Activated CD4-positive, alpha-beta T cell treated with anti-CD3 and anti-CD28 coated beads, Interleukin-2, amount 50 U/mL, for 4 hours (primary cell): Measurements from ENCODE around the gene CCDC40.

ENCODE experiments used
- DNase-seq, 2 experiments: peaks; one replicate each; pipeline ENCODE4 v3.0.0-alpha.2; 2020

The CCDC40 gene

DNA sequence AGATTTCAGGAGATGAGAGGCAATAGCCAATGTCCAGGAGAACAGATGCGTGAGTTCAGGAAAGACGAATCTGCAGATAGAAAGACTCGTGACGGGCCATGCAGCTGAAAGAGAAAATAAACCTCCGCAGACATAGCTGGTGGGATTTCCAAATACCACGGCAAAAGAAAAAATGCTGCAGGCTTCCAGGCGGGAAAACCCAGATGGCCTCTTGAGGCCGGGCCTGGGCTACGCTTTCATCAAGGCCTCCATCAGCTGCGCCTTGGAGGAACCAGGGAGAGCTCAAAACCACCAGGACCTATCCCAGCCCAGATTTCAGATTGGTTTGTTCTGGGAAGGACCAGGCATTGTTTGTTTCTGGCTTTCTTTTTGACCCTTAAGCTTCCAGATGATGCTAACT, 16.7 kb downstream of the CCDC40 start:
- no peak for DNase-seq

DNA sequence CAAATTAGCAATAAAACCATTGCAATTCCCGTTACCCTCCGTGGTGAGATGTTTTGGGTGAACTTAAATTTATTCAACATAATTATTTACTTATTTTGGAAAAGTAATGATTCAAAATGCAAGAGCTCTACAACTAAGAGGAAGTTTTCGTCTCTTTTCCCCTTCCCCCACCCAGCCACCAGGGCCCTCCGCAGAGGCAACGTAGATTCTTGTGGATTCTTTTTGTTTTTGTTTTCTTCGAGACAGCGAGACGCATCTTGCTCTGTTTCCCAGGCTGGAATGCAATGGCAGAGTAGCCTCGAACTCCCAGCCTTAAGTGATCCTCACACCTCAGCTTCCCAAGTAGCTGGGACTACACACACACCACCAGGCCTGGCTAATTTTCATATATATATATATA, 19.2 kb downstream of the CCDC40 start:
- no peak for DNase-seq

DNA sequence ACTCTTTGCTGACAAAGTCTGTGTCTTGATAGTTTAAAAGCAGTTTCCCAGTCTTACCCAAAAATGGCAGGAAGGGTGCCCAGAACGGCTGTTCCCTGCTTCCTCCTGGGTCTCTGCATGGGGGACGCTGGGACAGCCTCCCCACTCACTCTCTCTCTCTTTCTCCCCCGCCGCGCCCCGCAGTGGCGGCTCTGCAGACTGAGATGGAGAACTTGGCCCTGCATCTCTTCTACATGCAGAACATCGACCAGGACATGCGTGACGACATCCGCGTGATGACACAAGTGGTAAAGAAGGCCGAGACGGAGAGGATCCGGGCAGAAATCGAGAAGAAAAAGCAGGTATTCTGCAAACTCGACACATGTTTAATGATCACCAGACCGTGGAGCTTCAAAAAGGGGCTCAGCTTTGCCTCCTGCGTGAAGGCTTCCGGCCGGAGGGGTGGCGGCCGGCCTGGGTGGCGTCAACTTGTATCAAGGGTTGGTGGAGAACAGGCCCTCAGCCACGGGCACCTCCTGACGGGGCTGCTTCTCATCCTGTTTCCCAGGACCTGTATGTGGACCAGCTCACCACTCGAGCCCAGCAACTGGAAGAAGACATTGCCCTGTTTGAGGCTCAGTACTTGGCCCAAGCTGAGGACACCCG, 22.0 kb downstream of the CCDC40 start:
- no peak for DNase-seq

DNA sequence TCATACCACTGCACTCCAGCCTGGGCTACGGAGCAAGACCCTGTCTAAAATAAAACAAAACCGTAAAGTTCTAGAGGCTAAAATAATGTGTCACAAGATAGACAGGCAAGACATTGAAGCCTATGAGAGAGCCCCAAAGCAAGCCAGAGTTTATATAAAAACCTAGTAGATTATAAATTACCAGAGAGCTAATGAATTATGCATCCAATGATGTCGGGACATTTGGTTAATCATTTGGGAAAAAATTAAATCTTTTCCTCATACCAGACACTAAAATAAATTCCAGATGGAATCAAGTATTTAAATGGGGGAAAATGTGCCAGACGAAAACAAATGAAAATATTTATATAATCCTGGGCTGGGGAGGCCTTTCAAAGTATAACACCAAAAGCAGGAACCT, 24.2 kb downstream of the CCDC40 start:
- no peak for DNase-seq

DNA sequence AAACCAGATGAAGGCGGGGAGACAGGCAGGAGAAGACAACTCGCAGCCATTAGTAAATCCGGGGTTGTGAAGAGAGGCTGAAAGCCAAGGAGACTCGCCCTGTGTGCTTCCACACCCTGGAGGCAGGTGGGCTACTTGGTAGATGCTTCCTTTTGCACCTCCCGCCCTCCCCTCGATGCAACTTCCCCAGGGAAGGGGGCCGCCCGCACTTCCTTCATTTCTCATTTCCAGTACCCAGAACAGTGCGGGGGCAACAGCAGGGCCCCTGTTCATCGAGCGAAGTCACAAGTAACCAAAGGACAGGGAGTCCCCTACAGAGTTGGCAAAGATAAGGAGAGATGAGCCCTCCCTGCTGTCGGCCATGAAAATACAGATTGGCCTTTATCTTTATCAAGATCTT, 25.0 kb downstream of the CCDC40 start:
- DNase-seq: no peak

DNA sequence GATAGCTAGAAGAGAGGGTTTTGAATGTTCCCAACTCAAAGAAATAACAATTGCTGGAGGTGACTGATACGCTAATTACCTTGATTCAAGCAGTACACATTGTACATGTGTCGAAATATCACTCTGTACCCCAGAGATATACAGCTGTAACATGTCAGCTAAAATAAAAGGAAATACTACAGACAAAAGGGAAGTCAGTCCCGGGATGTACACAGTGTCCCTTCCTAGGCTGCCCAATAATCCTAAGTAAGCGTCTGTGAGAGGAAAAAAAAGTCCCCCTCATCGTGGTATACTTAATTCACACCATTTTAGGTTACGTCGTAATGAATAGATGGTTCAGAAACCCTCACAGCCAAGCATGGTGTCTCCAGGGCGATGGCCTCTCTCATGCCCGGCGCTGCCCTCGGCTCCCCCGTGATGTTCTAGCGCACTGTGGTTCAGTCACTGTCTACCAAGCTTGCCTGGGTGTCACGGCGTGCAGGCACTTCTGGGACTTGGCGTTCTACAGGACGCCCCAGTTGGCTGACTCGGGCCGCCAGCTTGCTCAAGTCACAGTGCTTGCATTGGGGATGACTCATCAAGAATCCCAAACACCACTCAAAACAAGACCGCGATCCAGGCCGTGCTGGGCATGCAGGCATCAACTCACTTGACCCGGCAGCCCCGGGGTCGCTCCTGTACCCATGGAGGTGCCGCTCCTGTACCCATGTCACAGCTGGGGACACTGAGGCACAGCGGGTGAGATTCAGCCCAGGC, 27.6 kb downstream of the CCDC40 start:
- no peak for DNase-seq

DNA sequence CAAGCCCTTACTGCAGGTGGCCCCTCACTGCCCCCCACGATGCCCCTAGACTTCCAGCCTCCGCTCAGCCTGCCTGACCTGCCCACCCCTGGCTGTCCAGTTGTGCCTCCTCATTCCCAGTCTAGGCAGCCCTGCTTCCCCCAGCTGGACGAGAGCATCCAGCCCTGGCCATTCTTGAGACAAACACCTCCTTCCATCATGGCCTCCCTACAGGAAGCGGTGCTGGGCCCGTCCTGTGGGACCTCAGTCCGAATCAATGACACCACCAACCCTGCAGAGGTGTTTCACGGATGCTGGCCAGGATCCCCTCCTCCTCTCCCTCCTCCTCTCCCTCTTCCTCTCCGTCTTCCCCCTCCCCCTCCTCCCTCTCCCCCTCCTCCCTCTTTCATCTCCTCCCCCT, 28.3 kb downstream of the CCDC40 start:
- DNase-seq: no peak

DNA sequence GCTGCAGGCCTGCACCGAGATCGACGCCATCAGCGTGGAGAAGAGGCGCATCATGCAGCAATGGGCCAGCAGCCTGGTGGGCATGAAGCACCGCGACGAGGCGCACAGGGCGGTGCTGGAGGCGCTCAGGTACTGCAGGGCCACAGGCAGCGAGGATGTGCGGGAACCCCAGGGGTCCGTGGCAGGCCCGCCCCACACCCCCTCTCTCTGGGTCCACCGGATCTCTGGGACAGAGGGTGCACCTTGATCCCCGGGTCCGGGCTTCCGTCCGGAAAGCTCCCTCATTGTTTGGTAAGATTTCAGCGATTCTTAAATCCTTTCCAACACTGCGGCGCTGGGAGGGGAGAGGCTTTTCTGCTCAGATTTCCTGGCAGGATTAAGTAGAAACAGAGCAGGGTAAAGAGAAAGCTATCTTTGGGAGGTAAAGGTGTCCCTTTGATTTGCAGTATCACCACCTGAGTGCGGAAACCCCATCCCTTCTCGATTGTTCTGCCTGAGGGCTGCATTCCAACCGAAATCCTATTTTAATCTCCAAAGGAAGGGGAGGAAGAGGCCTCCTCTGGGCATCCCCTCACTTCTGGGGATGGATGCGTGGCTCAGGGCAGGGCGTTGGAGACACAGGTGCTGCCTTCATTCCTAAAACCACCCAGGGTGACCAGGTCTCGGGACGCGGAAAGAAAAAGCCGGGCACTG, 29.2 kb downstream of the CCDC40 start:
- DNase-seq: no peak

DNA sequence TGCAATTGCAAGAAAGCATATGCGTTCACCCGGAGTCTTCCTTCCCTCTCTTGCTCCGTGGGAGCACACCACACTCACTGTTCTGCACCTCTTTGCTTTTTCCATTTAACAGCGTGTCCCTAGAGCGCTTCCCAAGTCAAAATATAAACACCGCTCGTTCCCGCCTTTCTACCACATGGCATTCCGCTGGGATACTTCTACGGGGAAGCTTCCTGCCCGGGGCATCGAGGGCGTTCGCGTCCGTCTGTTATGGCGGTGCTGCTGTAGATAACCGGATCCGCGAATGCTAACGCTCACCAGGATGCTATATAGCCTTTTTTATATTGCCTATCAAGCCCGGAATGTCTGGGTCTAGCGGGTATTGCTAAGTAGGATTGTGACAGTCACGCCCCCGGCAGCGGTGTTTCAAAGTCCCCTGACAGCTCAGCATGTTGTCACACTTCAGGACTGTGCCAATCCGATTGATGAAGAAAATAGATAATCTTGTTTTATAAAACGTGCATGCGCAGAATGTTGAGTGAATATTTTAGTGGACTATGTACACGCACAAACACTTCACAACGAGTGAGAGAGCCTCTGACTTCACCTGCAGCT, 31.0 kb downstream of the CCDC40 start:
- DNase-seq: no peak

DNA sequence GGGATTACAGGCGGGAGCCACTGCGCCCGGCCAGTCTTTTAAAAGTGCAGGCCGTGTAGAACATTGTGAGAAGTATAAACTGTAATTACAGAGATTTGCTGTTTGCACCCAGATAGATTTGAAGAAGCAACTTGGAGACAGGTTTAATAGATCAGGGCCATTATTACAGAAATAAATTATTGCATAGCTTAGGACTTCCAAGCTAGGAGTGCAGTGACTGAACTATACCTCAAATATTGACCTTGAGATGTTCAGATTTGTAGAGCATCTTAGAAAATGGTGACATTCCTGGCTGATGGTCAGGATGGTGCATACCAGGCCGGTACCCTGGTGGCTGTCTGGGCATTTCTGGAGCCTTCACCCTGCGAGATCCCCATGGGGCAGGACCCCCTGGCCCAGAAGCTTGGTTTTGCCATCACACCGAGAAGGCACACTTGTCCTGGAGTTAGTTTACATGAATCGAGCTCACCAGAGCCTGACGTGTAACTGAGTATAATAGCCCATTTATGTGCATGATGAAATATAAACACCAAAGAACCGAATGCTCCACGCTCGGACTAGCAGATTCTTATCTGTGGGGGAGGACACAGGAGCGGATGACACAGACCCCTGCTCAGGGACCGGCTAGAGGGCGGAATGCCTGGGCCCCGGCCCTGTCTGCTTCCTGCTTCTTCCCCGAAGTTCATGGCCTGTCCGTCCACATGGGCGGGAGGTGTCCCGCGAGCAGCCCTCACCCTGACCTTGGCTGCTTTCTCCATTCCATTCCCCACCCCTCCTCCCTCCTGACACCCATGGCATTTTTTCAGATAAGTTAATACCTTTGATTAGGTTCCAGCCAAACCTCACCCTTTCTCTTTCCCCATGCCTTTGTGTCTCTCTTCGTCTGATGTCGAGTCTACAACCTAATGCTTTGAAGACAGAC, 32.1 kb downstream of the CCDC40 start:
- no peak for DNase-seq

DNA sequence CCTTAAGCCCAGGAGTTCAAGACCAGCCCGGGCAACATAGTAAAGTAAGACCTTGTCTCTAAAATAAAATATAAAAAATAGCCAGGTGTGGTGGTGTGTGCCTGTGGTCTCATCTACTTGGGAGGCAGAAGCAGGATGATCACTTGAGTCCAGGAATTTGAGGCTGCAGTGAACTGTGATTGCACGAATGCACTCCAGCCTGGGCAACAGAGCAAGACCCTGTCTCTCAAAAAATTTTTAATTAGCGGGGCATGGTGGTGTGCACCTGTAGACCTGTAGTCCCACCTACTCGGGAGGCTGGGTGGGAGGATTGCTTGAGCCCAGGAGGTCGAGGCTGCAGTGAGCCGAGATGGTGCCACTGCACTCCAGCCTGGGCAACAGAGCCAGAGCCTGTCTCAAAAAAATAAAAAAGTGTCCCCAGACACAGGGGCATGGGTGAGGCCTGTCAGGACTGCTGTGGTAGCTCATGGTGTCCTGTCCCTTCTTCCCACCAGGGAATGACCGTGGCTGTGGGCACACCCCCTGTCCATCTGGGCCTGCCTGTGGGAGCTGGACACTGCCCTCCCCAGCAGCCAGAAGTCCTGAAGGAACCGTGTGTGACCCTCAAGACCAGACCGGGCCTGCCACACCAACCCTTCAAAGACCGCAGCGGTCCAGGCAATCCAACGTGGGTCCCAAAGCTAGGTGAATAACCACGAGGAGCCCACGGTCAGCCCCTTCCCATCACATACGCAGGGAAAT, 34.1 kb downstream of the CCDC40 start:
- no peak for DNase-seq

DNA sequence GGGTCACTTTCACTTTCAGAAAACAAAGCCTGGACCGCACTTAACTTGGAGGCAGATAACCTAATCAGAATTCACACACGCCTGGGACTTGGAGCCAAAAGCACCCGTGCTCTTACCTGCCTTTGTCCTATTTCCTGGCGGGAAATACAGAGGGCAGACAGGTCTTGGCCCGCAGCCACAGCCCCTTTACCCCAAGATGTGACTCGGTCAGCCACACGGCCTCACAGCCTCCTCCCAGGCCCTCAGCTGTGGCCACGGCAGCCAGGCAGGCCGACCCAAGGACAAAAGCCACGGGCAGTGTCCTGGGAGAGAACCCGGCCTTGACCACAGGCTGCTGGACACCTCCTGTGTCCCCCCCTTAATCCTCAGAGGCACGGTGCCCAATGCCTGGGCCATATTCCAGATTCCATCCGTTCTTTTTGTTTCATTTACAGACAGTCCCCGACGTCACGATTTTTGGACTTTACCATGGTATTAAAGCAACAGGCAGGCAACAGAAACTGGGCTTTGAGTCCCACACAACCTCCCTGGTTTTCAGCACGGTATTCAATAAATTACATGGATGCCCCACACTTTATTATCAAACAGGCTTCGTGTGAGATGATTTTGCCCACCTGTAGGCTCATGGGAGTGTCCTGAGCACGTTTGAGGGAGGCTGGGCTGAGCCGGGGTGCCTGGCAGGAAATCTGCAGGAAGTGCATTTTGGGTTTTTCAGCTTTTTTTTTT, 34.8 kb downstream of the CCDC40 start:
- DNase-seq: no peak

DNA sequence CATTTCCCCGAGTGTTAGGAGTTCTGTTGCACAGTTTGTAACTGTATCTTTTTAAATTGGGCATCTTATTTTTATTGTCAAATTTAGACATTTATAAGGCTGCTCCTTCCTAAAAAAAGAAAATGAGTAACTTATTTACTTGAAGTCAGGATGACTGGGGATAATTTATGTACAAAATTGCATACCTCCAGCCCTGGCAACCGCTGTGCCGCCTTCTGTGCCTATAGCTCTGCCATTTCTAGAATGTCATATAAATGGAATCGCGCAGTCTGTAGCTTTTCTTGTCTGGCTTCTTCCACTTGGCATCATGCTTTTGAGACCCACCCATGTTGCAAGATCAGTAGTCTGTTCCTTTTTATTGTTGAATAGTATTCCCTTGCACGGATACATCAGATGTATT, 36.0 kb downstream of the CCDC40 start:
- no peak for DNase-seq

DNA sequence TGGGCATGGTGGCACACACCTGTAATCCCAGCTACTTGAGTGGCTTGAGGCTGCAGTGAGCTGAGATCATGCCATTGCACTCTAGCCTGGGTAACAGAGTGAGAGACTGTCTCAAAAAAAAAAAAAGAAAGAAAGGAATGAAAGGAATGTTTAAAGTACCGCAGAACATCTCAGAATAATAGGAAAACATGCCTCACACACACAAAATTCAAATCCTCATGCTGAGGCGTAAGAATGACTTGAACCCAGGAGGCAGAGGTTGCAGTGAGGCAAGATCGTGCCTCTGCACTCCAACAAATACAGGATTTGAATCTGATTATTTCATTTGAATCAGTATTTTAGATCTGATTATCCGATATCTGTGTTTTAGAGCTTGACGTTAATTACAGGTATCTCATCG, 43.6 kb downstream of the CCDC40 start:
- no peak for DNase-seq

DNA sequence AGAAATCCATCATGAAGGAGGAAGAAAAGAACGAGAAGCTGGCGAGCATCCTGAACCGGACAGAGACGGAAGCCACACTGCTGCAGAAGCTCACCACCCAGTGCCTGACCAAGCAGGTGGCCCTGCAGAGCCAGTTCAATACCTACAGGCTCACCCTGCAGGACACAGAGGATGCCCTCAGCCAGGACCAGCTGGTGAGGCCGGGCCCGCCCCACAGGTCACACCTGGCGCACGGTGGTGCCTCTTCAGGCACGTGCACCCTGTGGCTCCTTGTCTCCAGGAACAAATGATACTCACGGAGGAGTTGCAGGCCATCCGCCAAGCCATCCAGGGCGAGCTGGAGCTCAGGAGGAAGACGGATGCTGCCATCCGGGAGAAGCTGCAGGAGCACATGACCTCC, 45.2 kb downstream of the CCDC40 start:
- DNase-seq: no peak

DNA sequence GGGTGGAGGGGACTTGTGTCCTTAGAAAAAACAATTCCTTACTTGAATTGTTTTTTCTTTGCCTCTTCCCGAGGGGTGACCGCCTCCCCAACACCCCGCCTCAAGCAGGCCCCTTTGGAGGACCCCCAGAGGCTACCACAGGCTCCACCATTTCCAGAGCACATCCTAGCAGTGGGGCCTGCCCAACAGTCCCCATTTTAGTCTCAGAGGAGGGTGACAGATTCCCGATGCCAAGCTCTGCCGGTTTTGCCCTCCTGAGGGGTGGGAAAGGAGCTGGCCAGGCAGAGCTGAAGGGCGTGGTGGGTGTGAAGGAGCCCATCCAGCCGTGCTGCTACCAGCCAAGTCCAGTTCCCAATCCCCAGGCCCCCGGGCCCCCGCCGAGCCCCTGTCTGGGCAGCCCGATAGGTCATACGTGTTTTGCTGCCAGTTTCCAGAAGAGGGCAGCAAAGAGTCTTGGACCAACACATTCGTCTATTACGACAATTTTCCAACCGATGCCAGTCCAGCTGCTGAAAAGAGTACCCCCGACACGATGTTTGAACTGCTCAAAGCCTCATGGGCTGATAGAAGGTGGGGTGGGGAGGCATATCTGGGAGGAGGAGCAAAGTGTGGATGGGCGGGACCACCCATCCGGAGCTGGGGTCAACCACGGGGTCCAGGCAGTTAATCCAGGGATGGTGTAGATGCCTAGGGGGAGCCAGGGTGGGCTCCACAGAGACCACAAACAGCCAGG, 46.1 kb downstream of the CCDC40 start:
- peak; percentile 53 to 60 for DNase-seq

DNA sequence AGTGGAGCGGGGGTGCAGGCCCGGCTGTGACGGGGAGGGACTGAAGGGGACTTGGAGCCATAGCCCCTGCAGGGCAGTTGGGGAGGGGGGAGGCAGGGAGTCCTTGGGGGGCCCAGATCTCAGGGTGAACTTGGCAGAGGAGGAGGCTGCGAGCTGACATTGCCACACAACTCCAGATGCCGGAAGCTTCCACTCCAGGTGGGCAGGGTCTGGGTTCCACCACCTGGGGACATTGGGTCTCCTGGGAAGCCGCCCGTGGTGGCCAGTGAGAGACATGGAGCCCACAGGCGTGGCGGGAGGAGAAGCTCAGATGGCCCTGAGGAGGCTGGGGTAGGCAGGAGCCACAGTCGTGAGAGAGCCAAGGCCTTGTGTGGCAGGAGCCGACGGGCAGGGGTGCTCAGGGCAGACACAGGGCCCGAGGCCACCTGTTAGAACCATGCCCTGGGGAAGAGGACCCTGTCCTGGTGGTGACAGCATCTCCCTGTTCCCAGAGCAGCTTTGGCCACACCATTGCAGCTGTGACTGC, 46.8 kb downstream of the CCDC40 start:
- DNase-seq: no peak

DNA sequence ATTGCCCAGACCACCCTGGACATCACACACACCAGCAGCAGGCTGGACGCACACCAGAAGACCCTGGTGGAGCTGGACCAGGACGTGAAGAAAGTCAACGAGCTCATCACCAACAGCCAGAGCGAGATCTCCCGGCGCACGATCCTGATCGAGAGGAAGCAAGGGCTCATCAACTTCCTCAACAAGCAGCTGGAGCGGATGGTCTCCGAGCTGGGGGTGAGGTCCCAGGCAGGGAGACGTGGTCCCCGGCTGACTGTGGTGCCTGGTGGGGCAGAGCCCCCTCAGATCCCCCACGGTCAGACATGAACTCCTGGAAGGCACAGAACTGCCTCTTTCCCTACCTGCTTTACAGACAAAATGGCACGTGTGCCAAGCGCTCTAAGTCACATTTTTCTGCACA, 48.3 kb downstream of the CCDC40 start:
- no peak for DNase-seq

DNA sequence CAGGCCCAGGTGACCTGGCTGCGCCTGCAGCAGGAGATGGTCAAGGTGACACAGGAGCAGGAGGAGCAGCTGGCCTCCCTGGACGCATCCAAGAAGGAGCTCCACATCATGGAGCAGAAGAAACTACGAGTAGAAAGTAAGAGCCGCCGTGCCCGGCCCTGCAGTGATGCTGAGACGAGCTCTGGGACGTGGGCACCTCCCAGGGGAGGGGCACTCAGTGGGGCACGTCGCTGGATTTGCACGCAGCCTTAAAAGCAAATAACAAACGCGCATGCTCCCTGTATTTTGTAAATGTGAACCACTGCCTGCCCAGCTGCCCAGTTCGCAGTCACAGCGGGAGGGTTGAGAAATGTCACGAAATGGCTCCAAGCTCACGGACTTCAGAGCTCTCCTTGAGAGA, 49.6 kb downstream of the CCDC40 start:
- no peak for DNase-seq

DNA sequence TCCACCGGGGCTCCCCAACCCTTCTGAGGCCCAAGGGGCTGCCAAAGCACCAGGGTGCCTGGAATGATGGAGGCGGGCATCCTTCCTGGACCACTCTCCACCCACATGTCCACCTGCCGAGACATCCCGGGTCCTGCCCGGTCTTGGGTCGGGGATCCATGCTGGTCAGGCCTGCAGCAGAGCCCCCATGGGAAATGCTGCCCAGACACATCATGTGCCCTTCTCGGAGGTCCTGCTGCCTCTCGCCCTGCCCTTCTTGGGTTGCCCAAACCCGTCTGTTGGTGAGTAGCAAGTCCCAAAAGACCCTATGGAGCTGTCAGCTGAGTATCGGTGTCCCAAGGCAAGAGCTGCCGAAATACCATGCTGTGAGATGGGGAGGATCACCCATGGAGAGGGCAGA, 50.2 kb downstream of the CCDC40 start:
- no peak for DNase-seq
